ENCODE measurements around the gene PSMB2. TPM values are rescaled to one million over a fixed set of nuclear protein-coding genes. Genes with fewer than 3 reads are reported as not detected.
A peak's percentile ranks its signal among the peaks of the same experiment; 100 is the strongest.

Gene PSMB2
- total and polyA plus RNA-seq, 2 donors: 20.8 to 46.1 TPM

DNA sequence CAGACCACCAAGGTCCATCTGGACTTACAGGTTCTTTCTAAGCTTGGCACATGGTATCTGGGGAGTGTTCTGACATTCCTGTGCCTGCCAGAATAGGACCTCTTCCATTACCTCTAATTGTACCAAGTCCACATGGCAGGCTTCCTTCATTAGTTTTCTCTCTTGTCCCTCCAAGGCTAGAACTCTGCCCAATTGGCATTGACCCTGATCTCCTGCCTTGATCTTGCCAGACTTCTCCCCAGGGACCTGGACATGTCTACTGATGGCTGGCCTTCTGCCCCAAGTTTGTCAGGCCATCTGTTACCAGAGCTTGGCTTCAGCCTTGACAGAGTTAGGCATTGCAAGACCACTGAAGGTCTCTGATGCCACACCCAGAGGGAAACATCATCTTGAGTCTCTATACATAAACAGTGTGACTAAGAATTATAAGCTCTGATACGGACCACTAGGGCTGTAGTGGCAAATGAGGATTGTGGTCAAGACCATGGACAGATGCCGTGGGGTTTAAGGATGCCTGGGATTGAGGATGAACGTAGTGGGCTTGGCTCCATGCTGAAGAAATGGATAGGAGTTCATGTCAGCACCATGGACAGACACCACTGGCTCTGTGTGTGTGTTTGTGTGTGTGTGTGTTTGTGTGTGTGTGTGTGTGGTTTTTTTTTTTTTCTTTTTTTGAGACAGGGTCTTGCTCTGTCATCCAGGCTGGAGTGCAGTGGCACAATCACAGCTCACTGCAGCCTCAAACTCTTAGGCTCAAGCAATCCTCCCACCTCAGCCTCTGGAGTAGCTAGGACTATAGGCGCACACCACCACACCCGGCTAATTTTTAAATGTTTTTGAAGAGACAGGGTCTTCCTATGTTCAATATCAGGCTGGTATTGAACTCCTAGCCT, 19.5 kb upstream of the PSMB2 start:
- 49% methylated on average over 5 of the region's 5 CpGs for WGBS
- DNase-seq (ENCODE audit: extremely low spot score): no peak
- Histone ChIP-seq H3K4me1 (ENCODE audit: insufficient read depth) (no peaks in the 10 kb centered on the region), H3K36me3 (ENCODE audit: insufficient read depth) (no peaks in the 10 kb centered on the region), H3K27ac (ENCODE audit: low read depth) (no peak overlapping the region), H3K4me3 (ENCODE audit: low read depth, low read length) (no peak overlapping the region)

DNA sequence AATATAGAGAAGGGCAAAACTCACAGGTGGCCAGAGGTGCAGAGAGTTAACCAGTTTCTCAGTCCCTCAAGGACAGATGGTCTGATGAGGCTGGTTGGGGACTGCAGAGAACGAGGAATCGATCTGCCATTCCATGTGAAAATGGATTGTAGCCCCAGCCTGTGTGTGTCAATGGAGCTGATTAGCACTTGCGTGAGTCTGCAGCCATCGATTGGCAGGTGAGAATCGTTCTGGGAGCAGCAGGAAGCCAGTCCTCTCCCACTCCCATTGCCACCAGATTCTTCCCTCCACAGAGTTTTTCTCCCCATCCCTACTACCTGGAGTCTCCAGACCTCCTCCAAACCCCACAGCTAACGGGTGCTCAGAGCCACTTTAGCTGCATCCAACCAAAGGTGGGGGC, 18.3 kb upstream of the PSMB2 start:
- Histone ChIP-seq H3K4me1 (ENCODE audit: insufficient read depth) (no peaks in the 10 kb centered on the region), H3K27ac (ENCODE audit: low read depth) (no peak overlapping the region), H3K4me3 (ENCODE audit: low read depth, low read length) (no peak overlapping the region), H3K36me3 (ENCODE audit: insufficient read depth) (no peaks in the 10 kb centered on the region)
- DNase-seq (ENCODE audit: extremely low spot score): no peak
- 39% methylated on average over 6 of the region's 6 CpGs for WGBS

- H3K36me3 ChIP-seq (ENCODE audit: insufficient read depth): no peaks in the 10 kb centered on the region
- H3K4me1 ChIP-seq (ENCODE audit: insufficient read depth): no peaks in the 10 kb centered on the region
- H3K4me3 ChIP-seq (ENCODE audit: low read depth, low read length): no peak overlapping the region
- WGBS: 48% methylated on average over 2 of the region's 2 CpGs
- DNase-seq (ENCODE audit: extremely low spot score): no peak
- H3K27ac ChIP-seq (ENCODE audit: low read depth): no peak overlapping the region
Measured at GRCh38 chr1:35657851-35658250, 16.5 kb upstream of the PSMB2 start.

GRCh38 chr1:35656863-35657232, 15.5 kb upstream of the PSMB2 start:
- WGBS: 74% methylated on average over 4 of the region's 4 CpGs

GRCh38 chr1:35656148-35656862, 15.0 kb upstream of the PSMB2 start:
- 71% methylated on average over 5 of the region's 5 CpGs for WGBS
- Histone ChIP-seq H3K27ac (ENCODE audit: low read depth) (no peak overlapping the region), H3K4me3 (ENCODE audit: low read depth, low read length) (no peak overlapping the region), H3K36me3 (ENCODE audit: insufficient read depth) (no peaks in the 10 kb centered on the region), H3K4me1 (ENCODE audit: insufficient read depth) (no peaks in the 10 kb centered on the region)
- no peak for DNase-seq (ENCODE audit: extremely low spot score)

More at GRCh38 chr1:35656863-35657232, 15.5 kb upstream of the PSMB2 start:
- Histone ChIP-seq H3K27ac (ENCODE audit: low read depth) (no peak overlapping the region), H3K36me3 (ENCODE audit: insufficient read depth) (no peaks in the 10 kb centered on the region), H3K4me1 (ENCODE audit: insufficient read depth) (no peaks in the 10 kb centered on the region), H3K4me3 (ENCODE audit: low read depth, low read length) (no peak overlapping the region)
- no peak for DNase-seq (ENCODE audit: extremely low spot score)

DNA sequence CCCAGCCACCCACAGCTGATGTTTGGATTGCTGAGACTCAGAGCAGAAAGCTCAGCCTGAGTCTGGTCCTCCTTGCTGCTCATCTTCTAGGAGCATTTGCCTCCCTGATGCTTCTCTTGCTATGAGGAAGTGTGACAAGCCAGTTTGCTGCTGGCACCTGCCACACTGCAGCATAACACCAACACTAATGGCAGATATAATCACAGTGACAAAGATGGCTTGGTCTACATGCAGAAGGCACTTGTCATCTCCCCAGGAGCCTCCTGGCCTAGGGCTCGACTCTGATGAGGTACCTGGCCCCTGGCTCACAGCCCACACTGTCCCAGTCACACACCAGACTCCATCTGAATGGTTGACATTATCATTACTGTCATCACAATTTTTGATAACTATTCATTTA, 13.9 kb upstream of the PSMB2 start:
- no peak for DNase-seq (ENCODE audit: extremely low spot score)
- Histone ChIP-seq H3K4me3 (ENCODE audit: low read depth, low read length) (no peak overlapping the region), H3K36me3 (ENCODE audit: insufficient read depth) (no peaks in the 10 kb centered on the region), H3K4me1 (ENCODE audit: insufficient read depth) (no peaks in the 10 kb centered on the region), H3K27ac (ENCODE audit: low read depth) (no peak overlapping the region)
- WGBS: 24% methylated on average over 1 of the region's 1 CpG

DNA sequence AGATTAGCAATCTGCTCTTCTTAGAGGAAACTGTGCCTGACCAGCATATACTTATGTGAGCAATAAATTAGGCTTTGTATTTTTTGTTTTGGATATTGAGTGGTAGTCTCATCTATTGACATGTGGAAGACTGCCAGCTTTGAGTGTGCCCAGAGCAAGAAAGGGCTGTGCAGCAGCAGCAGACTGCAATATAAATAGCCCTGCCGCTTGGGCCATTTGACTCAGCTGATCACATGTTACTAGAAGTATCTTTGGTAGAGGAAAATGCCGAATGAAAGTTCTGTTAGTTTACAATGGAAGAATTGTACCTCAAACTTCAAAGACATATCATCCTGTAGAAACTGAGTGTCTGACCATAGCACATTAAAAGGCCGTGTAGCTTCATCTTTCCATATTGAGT, 9.1 kb upstream of the PSMB2 start:
- DNase-seq (ENCODE audit: extremely low spot score): no peak
- WGBS: 57% methylated on average over 3 of the region's 3 CpGs
- Histone ChIP-seq H3K36me3 (ENCODE audit: insufficient read depth) (no peaks in the 10 kb centered on the region), H3K27ac (ENCODE audit: low read depth) (no peak overlapping the region), H3K4me1 (ENCODE audit: insufficient read depth) (no peaks in the 10 kb centered on the region), H3K4me3 (ENCODE audit: low read depth, low read length) (no peak overlapping the region)

DNA sequence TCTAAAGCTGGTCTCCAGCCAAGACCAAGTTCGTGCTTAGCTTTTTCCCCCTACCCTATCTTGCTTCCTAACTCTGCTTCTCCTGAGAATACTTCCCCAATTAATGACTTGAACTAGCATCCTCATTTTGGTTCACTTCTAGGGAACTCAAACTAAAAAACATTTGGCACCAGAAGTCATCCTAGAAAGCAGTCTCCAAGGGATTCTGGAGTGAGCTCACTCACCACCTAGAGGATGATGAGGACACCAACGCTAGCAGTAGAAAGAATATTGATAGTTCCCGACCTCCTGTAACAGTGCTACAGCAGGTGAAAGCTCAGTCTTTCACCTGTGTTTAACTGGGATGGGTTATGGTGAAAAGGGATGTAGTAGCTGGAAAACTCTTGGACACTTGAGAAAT, 4.7 kb upstream of the PSMB2 start:
- 20% methylated on average over 3 of the region's 3 CpGs for WGBS
- Histone ChIP-seq H3K4me3 (ENCODE audit: low read depth, low read length) (no peak overlapping the region), H3K4me1 (ENCODE audit: insufficient read depth) (no peaks in the 10 kb centered on the region), H3K27ac (ENCODE audit: low read depth) (no peak overlapping the region), H3K36me3 (ENCODE audit: insufficient read depth) (no peaks in the 10 kb centered on the region)
- no peak for DNase-seq (ENCODE audit: extremely low spot score)

- H3K36me3 ChIP-seq (ENCODE audit: insufficient read depth): no peaks in the 10 kb centered on the region
Measured at GRCh38 chr1:35644204-35644603, 2.9 kb upstream of the PSMB2 start.

GRCh38 chr1:35642471-35642955, 1.2 kb upstream of the PSMB2 start:
- H3K36me3 ChIP-seq (ENCODE audit: insufficient read depth): no peaks in the 10 kb centered on the region
- DNase-seq (ENCODE audit: extremely low spot score): no peak
- H3K4me1 ChIP-seq (ENCODE audit: insufficient read depth): no peaks in the 10 kb centered on the region
- H3K27ac ChIP-seq (ENCODE audit: low read depth): no peak overlapping the region
- peak overlapping the region; percentile 88 for H3K4me3 ChIP-seq (ENCODE audit: low read depth, low read length)
- 38% methylated on average over 14 of the region's 14 CpGs for WGBS

More at GRCh38 chr1:35644204-35644603, 2.9 kb upstream of the PSMB2 start:
- H3K27ac ChIP-seq (ENCODE audit: low read depth): no peak overlapping the region
- WGBS: 36% methylated on average over 2 of the region's 2 CpGs
- H3K4me1 ChIP-seq (ENCODE audit: insufficient read depth): no peaks in the 10 kb centered on the region
- no peak for DNase-seq (ENCODE audit: extremely low spot score)
- H3K4me3 ChIP-seq (ENCODE audit: low read depth, low read length): no peak overlapping the region

GRCh38 chr1:35640380-35641232, 720 bp downstream of the PSMB2 start:
- DNase-seq (ENCODE audit: extremely low spot score): no peak
- no peaks in the 10 kb centered on the region for H3K4me1 ChIP-seq (ENCODE audit: insufficient read depth)
- 17% methylated on average over 29 of the region's 29 CpGs for WGBS

DNA sequence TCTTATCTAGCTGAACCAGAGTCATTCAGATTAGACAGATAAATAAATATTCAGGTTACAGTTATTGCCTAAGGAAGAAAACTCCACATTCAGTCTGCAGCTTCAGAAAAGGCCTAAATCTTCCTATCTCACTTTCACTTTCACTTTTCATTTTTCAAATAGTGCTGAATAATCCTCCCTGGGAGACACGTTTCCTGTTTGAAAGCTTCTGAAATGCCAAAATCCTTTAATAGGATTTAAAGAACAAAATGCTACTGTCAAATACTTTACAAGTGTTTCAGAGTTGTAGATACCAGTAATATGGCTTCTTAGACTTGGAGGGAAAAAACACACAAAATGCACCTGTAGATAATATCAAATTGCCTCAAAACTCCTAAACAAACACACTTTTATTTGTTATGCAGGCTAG, 3.9 kb downstream of the PSMB2 start:
- peak overlapping the region; percentile 14 for H3K4me3 ChIP-seq (ENCODE audit: low read depth, low read length)
- H3K4me1 ChIP-seq (ENCODE audit: insufficient read depth): no peaks in the 10 kb centered on the region
- H3K36me3 ChIP-seq (ENCODE audit: insufficient read depth): peaks cover 3% of the 10 kb centered on the region
- H3K27ac ChIP-seq (ENCODE audit: low read depth): peak overlapping the region; percentile 59
- DNase-seq (ENCODE audit: extremely low spot score): no peak
- 0% methylated on average over 1 of the region's 1 CpG for WGBS

More at GRCh38 chr1:35640380-35641232, 720 bp downstream of the PSMB2 start:
- no peaks in the 10 kb centered on the region for H3K36me3 ChIP-seq (ENCODE audit: insufficient read depth)
- H3K27ac ChIP-seq (ENCODE audit: low read depth): peak overlapping the region; percentile 85
- H3K4me3 ChIP-seq (ENCODE audit: low read depth, low read length): peak overlapping the region; percentile 88

DNA sequence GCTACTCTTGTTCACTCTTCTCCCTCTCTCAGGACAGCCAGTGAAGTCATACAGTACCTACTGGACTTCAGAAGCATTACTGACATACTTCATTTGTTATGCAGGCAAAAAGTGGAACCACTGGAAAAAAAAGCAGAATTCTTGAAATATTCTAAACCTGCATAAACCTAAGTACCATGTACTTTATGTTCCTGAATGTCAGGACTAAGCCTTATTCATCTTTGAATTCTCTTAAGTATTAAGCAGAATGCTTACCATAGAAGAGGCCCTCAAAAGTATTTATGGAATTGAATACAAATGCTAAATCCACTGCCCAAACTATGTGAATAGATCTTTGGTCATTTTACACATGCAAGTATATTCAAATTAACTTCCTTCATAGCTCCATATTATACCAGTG, 7.8 kb downstream of the PSMB2 start:
- peaks cover 9% of the 10 kb centered on the region for H3K36me3 ChIP-seq (ENCODE audit: insufficient read depth)
- no peak overlapping the region for H3K27ac ChIP-seq (ENCODE audit: low read depth)
- H3K4me3 ChIP-seq (ENCODE audit: low read depth, low read length): no peak overlapping the region
- DNase-seq (ENCODE audit: extremely low spot score): no peak
- H3K4me1 ChIP-seq (ENCODE audit: insufficient read depth): no peaks in the 10 kb centered on the region

Data from urinary bladder (tissue), 4 donors.